OCI-LY7 (cell line): ENCODE data around the gene MMD.

Experiments
- CTCF ChIP-seq: fragments of 200-600 bp; sonication (generic); conservative IDR thresholded peaks from 2 replicates; pipeline ENCODE4 v1.5.1; 2014; ENCODE audit warnings: mild to moderate bottlenecking, antibody characterized with exemption, low read length, moderate library complexity, mixed read lengths
- EZH2phosphoT487 ChIP-seq: fragments of 200-600 bp; sonication (generic); IDR thresholded peaks from 2 replicates; pipeline ENCODE4 v1.6.1; 2018; ENCODE audit warnings: low read depth, borderline replicate concordance, mild to moderate bottlenecking, mixed run types, antibody characterized with exemption, low read length, moderate library complexity, mixed read lengths

DNA sequence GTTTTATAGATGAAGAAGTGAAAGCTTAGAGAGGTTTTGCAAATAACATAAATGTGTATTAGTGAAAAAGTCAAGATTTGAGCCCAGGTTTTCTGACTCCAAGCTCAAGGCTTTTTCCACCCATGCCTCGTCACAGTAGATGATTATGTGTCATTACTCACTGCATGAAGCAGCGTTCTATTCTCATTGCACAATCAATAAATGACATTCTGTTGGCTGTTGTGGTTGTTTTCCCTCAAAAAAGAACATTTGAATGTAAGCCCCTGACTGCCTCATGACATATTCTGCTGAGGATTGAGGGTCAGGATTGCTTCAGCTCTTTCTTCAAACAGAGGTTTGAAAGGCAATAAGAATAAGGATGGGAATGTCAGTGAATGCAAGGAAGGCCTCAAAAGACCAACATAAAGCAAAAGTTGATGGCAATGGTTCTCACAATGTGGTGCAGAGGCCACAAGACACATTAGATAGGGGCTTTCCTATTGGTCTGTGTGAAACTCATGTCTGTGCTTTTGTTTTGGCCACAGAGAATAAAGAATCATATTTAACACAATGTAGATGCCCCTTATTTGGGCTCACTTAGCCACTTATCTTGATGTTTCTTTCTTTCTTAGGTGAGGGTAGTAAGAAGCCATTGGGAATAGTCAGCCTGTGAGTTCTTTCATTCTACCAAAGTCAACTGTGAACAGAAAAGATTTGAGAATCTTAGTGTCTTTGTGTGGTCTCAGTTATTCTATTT lies 5.4 kb upstream of the MMD start:
- no peak for TF ChIP-seq CTCF
- no peak for TF ChIP-seq EZH2phosphoT487
